Spleen (tissue), 7 donors: ENCODE data around the gene HNRNPK.

Experiments
- CTCF ChIP-seq, 11 experiments: fragments of 200-600 bp in 7 of 11; fragments of 450-650 bp in 4 of 11; sonication (generic) in 4 of 11; IDR thresholded peaks in 8 of 11; conservative IDR thresholded peaks in 3 of 11; 1 replicate in 7 of 11; 2 replicates in 4 of 11; pipeline versions ENCODE4 v1.4.0 to v1.8.0; 2016 to 2021; ENCODE audit warnings: antibody characterized with exemption in 11 of 11, inconsistent platforms in 4 of 11, mild to moderate bottlenecking in 1 of 11
- POLR2A ChIP-seq, 3 donors: fragments of 450-650 bp; IDR thresholded peaks; one replicate each; pipeline ENCODE4 v1.5.1; 2017; ENCODE audit warnings: antibody characterized with exemption in 3 of 3, mild to moderate bottlenecking in 1 of 3
- POLR2AphosphoS5 ChIP-seq, 3 donors: sonication (generic); formaldehyde crosslinking; IDR thresholded peaks; one replicate each; pipeline ENCODE4 v1.5.1; 2017; ENCODE audit warnings: antibody characterized with exemption in 3 of 3
- donor health status: DM: no; HTN: no; CAD: no; lungs with moderate emphysema.
- donor health status: DM: no; HTN: no; CAD: no.
- donor health status: DM: no; HTN: no; CAD: no.

GRCh38 chr9:83986195-83986594 lies 6.2 kb upstream of the HNRNPK start:
- no peak for TF ChIP-seq CTCF (IDR thresholded peaks at IDR 0.05 in 8 of 11, conservative IDR thresholded peaks at IDR 0.05 in 3 of 11)
- no peak for TF ChIP-seq POLR2A (IDR thresholded peaks at IDR 0.05)
- no peak for TF ChIP-seq POLR2AphosphoS5 (IDR thresholded peaks at IDR 0.05)
